ENCODE data around the gene SULT1E1. TPM values are rescaled to one million over a fixed set of nuclear protein-coding genes. Genes with fewer than 3 reads are reported as not detected.
A peak's percentile ranks its signal among the peaks of the same experiment; 100 is the strongest.

The SULT1E1 gene
- total and polyA plus RNA-seq, 2 donors (not counting 1 experiment from before 2014, with no cell fraction given): not detected

GRCh38 chr4:69860521-69861298 lies 765 bp upstream of the SULT1E1 start:
- Histone ChIP-seq H3K4me3 (replicated peaks in 1 of 4; ENCODE audit: control extremely low read depth in 1 of 4, insufficient read depth in 1 of 4, low read depth in 3 of 4, low read length in 4 of 4) (no peak overlapping the region), H3K4me1 (ENCODE audit: control insufficient read depth, extremely low read depth, insufficient read depth, low read length) (no peaks in the 10 kb centered on the region), H3K79me2 (ENCODE audit: control insufficient read depth, insufficient read depth, low read length) (no peaks in the 10 kb centered on the region), H3K36me3 (ENCODE audit: control insufficient read depth, insufficient read depth, low read length) (no peaks in the 10 kb centered on the region), H2AFZ (ENCODE audit: low read length) (no peak overlapping the region), H3K9ac (ENCODE audit: insufficient read depth, low read length) (no peak overlapping the region), H3K9me3 (ENCODE audit: control insufficient read depth, insufficient read depth, low read depth, low read length) (no peaks in the 10 kb centered on the region), H4K20me1 (ENCODE audit: control insufficient read depth, extremely low read depth, insufficient read depth, low read length) (no peaks in the 10 kb centered on the region), H3K27ac (ENCODE audit: insufficient read depth, low read length) (no peak overlapping the region), H3K4me2 (ENCODE audit: extremely low read depth, insufficient read depth, low read length) (no peak overlapping the region), H3K27me3 (ENCODE audit: control insufficient read depth, insufficient read depth, low read length) (no peaks in the 10 kb centered on the region)
- DNase-seq (ENCODE audit: low read depth in 2 of 2): no peak
- TF ChIP-seq CTCF (conservative IDR thresholded peaks at IDR 0.05 in 1 of 2, IDR thresholded peaks at IDR 0.05 in 1 of 2; ENCODE audit: low read depth in 1 of 2, low read length in 2 of 2): no peak

DNA sequence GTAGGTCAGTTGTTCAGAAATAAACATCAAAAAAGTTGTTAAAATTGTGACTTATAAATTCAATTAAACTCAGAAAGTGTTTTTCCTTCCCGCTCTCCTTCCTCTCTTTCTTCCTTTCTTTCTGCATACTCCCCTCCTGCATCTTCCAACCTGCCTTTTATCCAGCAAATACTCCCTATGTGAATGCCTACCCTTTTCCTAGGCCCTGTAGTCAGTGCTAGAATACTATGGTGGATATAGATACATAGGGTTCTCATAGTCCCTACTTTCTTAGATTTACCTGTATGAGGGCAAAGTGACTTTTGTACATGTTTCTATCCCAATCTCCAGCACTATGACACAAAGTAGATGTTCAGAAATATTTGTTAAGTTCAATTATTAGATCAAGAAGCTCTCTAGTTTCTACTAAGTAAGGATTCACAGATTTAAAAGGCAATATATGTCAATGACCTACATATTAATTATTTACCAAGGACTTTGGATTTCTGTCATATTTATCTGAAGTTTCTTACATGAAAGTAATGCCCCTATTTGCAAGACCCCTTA lies 732 bp downstream of the SULT1E1 start:
- no peak overlapping the region for H2AFZ ChIP-seq (ENCODE audit: low read length)
- H3K27me3 ChIP-seq (ENCODE audit: control insufficient read depth, insufficient read depth, low read length): no peaks in the 10 kb centered on the region
- H4K20me1 ChIP-seq (ENCODE audit: control insufficient read depth, extremely low read depth, insufficient read depth, low read length): no peaks in the 10 kb centered on the region
- no peak for TF ChIP-seq CTCF (conservative IDR thresholded peaks at IDR 0.05 in 1 of 2, IDR thresholded peaks at IDR 0.05 in 1 of 2; ENCODE audit: low read depth in 1 of 2, low read length in 2 of 2)
- no peak for TF ChIP-seq EZH2 (IDR thresholded peaks at IDR 0.05; ENCODE audit: low read length, missing control alignments)
- H3K4me3 ChIP-seq (replicated peaks in 1 of 4; ENCODE audit: control extremely low read depth in 1 of 4, insufficient read depth in 1 of 4, low read depth in 3 of 4, low read length in 4 of 4): peak overlapping the region in 1 of 4 experiments; percentile 72
- no peaks in the 10 kb centered on the region for H3K9me3 ChIP-seq (ENCODE audit: control insufficient read depth, insufficient read depth, low read depth, low read length)
- H3K79me2 ChIP-seq (ENCODE audit: control insufficient read depth, insufficient read depth, low read length): no peaks in the 10 kb centered on the region
- H3K9ac ChIP-seq (ENCODE audit: insufficient read depth, low read length): no peak overlapping the region
- no peaks in the 10 kb centered on the region for H3K36me3 ChIP-seq (ENCODE audit: control insufficient read depth, insufficient read depth, low read length)
- no peak for DNase-seq (ENCODE audit: low read depth in 2 of 2)
- no peak overlapping the region for H3K4me2 ChIP-seq (ENCODE audit: extremely low read depth, insufficient read depth, low read length)
- no peaks in the 10 kb centered on the region for H3K4me1 ChIP-seq (ENCODE audit: control insufficient read depth, extremely low read depth, insufficient read depth, low read length)
- no peak overlapping the region for H3K27ac ChIP-seq (ENCODE audit: insufficient read depth, low read length)

GRCh38 chr4:69858690-69859089 lies 1.3 kb downstream of the SULT1E1 start:
- H3K27ac ChIP-seq (ENCODE audit: insufficient read depth, low read length): no peak overlapping the region
- no peaks in the 10 kb centered on the region for H3K27me3 ChIP-seq (ENCODE audit: control insufficient read depth, insufficient read depth, low read length)
- no peaks in the 10 kb centered on the region for H4K20me1 ChIP-seq (ENCODE audit: control insufficient read depth, extremely low read depth, insufficient read depth, low read length)
- no peak overlapping the region for H2AFZ ChIP-seq (ENCODE audit: low read length)
- H3K4me1 ChIP-seq (ENCODE audit: control insufficient read depth, extremely low read depth, insufficient read depth, low read length): no peaks in the 10 kb centered on the region
- H3K4me3 ChIP-seq (replicated peaks in 1 of 4; ENCODE audit: control extremely low read depth in 1 of 4, insufficient read depth in 1 of 4, low read depth in 3 of 4, low read length in 4 of 4): peak overlapping the region in 1 of 4 experiments; percentile 72
- H3K36me3 ChIP-seq (ENCODE audit: control insufficient read depth, insufficient read depth, low read length): no peaks in the 10 kb centered on the region
- H3K9me3 ChIP-seq (ENCODE audit: control insufficient read depth, insufficient read depth, low read depth, low read length): no peaks in the 10 kb centered on the region
- DNase-seq (ENCODE audit: low read depth in 2 of 2): peak; percentile 20 to 68
- no peak overlapping the region for H3K9ac ChIP-seq (ENCODE audit: insufficient read depth, low read length)
- H3K4me2 ChIP-seq (ENCODE audit: extremely low read depth, insufficient read depth, low read length): no peak overlapping the region
- TF ChIP-seq CTCF (conservative IDR thresholded peaks at IDR 0.05 in 1 of 2, IDR thresholded peaks at IDR 0.05 in 1 of 2; ENCODE audit: low read depth in 1 of 2, low read length in 2 of 2): no peak
- H3K79me2 ChIP-seq (ENCODE audit: control insufficient read depth, insufficient read depth, low read length): no peaks in the 10 kb centered on the region
